DND-41 (cell line): ENCODE results near the gene CTIF.

Experiments used
- CTCF ChIP-seq: IDR thresholded peaks from 2 replicates; pipeline ENCODE4 v1.5.1; 2012; ENCODE audit warnings: borderline replicate concordance, low read length, moderate library complexity, mild to moderate bottlenecking; ENCODE audit not compliant: poor library complexity, severe bottlenecking; ENCODE audit errors: extremely low read depth
- EZH2 ChIP-seq: IDR thresholded peaks from 3 replicates; pipeline ENCODE4 v1.6.1; 2012; ENCODE audit warnings: borderline replicate concordance, low read depth, mild to moderate bottlenecking, moderate library complexity, low read length, inconsistent platforms; ENCODE audit not compliant: severe bottlenecking

GRCh38 chr18:48696218-48696617 lies 157.4 kb downstream of the CTIF start:
- no peak for TF ChIP-seq CTCF
- TF ChIP-seq EZH2: no peak
